DMS 273 treated with DMSO at 0.1 percent for 48 hours (cell line): ENCODE data around the gene CNPY1.
A peak's percentile ranks its signal among the peaks of the same experiment; 100 is the strongest.

Source experiments
- DNase-seq: peaks from one replicate; lab custom pipeline; 2025; lab: John Stamatoyannopoulos, UW

The CNPY1 gene

DNA sequence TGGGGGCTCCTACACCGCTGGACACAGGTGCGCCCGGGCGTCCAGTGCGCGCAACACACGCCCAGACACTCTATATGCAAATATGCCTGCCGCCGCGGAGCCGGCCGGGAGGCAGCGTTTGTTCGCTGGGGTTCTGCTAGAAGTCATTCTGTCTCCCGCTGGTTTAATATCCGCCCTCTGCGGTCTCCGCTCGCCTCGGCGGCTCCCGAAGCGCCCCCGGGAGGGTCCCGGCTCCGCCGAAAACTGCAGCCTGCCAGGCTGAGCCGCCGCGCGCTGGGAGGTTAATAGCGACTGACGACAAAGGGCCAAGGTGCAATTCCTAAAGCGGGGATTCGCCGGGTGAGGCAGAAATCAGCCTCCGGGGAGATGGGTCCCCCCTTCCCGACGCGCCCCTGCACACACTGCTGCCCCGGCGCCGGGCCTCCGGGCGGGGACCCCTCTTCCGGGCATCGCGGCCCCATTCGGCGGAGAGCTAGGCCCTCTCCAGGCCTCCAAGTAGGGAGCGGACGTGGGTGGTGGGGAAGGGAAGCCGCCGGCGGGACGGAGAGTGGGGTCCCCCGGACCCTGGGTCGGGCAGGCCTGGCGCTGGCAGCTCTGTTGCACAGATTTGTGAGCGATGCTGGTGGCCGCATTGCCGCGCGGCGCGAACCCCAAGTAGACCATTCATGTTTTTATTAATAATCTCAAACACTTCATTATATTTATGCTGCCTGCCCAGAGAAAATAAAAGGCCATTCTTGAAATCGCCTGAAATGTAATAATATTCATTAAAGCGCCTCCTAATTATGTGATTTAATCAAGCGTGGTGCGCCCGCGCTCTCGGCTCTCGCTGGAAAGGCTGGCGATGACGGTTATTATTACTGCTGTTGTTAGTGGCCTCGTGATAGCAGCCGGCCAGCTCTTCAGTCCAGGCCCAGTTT is 79.3 kb downstream of the CNPY1 start:
- DNase-seq: no peak

DNA sequence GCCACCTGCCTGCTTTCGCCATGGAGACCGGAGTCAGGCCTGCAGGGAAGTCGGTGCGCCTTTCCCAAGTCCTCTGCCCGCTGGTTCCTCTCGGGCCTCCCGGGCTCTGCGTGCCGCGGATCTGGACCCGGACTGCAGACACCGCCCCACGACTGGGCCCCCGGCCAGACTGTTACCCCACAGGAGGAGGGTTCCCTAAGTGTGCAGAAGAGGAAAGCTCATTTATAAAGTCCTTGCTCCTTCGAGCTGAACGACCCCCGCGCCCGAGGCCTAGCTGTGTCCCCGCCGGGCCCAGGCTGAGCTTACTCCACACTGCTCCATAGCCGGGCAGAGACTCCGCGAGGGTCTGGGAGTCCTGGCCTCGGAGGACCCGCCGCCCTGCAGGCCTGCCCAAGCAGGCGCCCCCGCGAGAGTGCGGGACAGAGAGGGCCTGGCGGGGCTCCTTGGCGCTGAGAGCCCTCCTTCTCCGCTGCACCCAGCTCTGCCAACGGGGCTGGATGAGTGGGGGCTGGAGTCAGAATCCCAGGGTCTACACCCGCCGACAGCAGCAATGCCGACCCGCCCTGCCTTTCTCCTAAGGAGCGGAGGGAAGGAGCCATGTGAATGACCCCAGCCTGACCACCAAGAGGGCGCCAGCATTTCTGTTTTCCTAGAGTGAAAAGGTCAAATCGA is 80.1 kb downstream of the CNPY1 start:
- DNase-seq: no peak

GRCh38 chr7:155465761-155466141 is 80.6 kb downstream of the CNPY1 start:
- DNase-seq: no peak

GRCh38 chr7:155464948-155465739 is 81.2 kb downstream of the CNPY1 start:
- DNase-seq: no peak

DNA sequence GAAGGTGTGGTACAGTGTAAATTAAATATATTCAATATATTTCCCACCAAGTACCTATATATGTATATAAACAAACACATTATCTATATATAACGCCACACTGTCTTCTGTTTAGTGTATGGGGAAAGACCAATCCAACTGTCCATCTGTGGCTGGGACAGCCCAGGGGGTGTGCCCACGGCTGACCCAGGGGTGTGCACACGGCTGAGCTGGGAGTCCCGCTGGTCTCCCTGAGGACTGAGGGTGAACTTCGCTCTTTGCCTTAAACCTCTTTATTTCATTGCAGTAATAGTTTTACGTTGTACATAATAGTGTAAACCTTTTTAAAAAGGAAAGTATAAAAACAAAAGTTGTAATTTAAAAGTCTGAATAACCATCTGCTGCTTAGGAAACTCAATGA is 82.2 kb downstream of the CNPY1 start:
- no peak for DNase-seq

DNA sequence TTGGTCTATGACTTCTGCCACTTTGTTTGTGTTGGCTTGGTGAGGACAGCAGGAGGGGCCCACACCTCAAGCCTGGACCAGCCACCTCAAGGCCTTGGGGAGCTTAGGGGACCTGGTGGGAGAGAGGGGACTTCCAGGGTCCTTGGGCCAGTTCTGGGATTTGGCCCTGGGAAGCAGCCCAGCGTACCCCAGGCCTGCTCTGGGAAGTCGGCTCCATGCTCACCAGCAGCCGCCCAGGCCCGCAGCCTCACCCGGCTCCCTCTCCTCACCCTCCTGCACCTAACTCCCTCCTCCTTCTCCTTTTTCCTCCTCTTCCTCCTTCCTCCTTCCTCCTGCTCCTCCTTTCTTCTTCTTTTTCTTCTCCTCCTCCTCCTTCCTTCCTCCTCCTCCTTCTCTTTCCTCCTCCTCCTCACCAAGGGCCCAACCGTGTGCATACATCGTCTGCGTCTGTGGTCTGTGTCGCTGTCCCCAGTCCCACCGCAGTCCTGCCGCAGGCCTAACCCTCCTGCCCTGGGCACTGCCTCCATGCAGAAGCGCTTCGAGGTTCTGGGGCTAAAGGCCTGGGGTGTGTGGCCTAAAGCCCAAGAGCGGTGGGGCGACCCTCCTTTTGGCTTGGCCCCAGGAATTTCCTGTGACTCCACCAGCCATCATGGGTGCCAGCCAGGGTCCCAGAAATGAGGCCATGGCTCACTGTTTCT is 83.1 kb downstream of the CNPY1 start:
- no peak for DNase-seq

GRCh38 chr7:155462163-155462735 is 84.1 kb downstream of the CNPY1 start:
- DNase-seq: no peak

DNA sequence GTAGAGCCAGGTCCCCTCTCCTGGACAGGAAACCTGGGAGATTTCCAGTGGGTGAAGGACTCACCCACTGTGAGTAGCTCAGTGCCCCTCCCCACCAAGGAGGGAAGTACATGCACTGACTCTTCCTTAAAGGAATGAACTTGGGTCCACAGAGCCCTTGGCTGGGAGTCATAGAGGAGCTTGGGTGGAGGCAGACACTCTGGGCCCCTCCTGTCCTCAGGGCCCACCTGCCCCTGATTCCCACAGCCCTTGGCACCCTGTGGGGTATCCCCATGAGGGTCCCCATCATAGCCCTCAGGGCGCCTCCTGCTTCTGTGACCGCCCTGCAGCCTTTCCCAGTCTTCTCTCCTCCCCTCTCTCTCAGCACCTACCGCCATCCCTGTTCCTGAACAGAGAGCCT is 84.7 kb downstream of the CNPY1 start:
- DNase-seq: no peak

- no peak for DNase-seq
Observed at GRCh38 chr7:155460926-155461613, 85.3 kb downstream of the CNPY1 start.

GRCh38 chr7:155459700-155460461 is 86.5 kb downstream of the CNPY1 start:
- DNase-seq: no peak

- DNase-seq: no peak
Observed at GRCh38 chr7:155458878-155459699, 87.3 kb downstream of the CNPY1 start.

DNA sequence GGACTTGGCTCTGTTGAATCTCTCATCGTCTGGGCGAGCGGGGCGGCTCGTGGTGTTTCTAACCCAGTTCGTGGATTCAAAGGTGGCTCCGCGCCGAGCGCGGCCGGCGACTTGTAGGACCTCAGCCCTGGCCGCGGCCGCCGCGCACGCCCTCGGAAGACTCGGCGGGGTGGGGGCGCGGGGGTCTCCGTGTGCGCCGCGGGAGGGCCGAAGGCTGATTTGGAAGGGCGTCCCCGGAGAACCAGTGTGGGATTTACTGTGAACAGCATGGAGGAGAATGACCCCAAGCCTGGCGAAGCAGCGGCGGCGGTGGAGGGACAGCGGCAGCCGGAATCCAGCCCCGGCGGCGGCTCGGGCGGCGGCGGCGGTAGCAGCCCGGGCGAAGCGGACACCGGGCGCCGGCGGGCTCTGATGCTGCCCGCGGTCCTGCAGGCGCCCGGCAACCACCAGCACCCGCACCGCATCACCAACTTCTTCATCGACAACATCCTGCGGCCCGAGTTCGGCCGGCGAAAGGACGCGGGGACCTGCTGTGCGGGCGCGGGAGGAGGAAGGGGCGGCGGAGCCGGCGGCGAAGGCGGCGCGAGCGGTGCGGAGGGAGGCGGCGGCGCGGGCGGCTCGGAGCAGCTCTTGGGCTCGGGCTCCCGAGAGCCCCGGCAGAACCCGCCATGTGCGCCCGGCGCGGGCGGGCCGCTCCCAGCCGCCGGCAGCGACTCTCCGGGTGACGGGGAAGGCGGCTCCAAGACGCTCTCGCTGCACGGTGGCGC is 88.1 kb downstream of the CNPY1 start, which contains the start of gene EN2:
Gene EN2, plus strand, starts transcription at position 19 of the 767 bp plus-strand sequence. Its CDS starts 249 bp downstream, at position 268.
- no peak for DNase-seq

- no peak for DNase-seq
Observed at GRCh38 chr7:155457544-155458110, 88.7 kb downstream of the CNPY1 start.

GRCh38 chr7:155456738-155457543 is 89.4 kb downstream of the CNPY1 start:
- peak; percentile 42 for DNase-seq

DNA sequence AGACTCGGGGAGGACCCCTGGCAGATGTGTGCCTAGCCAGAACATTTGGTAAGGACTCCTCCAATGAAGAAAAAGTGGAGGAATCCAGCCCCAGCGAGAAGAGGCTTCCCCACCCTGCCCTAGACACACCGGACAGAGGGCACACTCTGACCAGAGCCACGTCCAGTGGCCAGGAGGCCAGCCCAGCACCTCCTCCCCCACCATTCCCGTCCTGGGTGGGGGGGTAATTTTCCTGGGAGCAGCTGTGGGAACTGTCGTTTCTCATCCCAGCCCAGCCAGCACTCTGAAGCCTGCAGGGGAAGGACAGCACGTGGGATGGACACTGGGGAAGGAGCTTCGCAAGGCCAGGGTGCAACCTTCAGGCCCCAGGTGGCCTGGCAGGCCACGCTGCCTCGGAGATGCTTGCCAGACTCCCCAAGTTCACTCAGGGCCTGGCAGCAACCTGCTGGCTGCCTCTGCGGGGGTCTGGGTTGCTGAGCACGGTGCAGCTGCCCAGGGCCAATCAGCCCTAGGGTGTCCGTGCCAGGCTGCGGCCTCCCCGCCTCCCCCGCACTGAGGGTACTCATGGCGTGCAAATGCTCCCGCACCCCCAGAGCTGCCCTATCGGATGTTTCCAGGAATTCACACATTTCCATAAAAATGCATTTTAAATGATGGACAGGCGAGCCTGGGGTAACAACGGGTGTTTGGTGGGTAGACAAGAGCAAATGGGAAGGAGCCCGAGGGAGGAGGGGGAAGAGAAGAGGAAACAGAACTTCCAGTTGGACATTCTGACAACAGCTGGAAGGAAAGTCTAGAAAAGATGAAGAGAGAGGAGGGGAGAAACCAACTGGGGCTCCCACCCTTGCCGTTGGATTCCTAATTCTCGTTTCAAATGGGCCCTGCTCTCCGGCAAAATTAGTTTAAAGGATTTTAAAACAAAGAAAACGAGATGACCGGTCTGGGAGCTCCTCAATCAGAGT is 90.3 kb downstream of the CNPY1 start:
- no peak for DNase-seq

DNA sequence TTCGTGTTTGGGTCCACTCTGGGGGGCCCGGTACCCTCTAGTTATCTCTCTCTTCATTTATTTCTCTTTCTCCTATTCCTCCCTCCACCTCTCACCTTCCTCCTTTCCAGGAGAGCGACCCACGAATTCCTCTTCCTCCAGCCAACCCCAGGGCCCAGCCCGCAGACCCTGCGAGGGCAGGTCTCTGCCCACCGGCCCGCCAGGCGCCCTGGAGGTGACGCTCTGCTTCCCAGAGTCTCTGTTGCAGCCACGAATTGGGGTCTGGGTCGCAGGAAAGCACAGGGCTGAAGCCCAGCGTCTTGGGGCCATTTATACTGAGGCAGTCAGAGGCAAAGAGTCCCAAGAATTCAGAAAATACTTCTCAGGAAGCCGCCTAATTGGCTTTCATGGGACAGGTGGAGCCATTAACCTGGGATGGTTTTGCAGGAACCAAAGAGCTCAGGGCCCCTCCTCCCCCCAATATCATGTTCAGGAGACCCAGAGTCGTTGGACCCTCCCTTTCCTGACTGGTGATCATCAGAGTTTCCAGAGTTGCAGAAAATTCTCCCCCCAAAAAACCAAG is 91.1 kb downstream of the CNPY1 start:
- DNase-seq: no peak
